Astrocyte (in vitro differentiated cells and primary cell): ENCODE measurements around the gene LACTB.

Experiments
- CTCF ChIP-seq: IDR thresholded peaks from 2 replicates; pipeline ENCODE4 v1.5.1; 2011; ENCODE audit warnings: low read depth, mild to moderate bottlenecking, inconsistent platforms, low read length, moderate library complexity; ENCODE audit not compliant: insufficient read depth
- EZH2 ChIP-seq: IDR thresholded peaks from 2 replicates; pipeline ENCODE4 v1.6.1; 2012; ENCODE audit warnings: mild to moderate bottlenecking, low read length, inconsistent platforms; ENCODE audit not compliant: insufficient read depth

GRCh38 chr15:63169788-63170187, 48.1 kb downstream of the LACTB start:
- TF ChIP-seq CTCF (no peak), EZH2 (no peak)
